ENCODE measurements around the gene KCTD2. TPM values are rescaled to one million over a fixed set of nuclear protein-coding genes. Genes with fewer than 3 reads are reported as not detected.
A peak's percentile ranks its signal among the peaks of the same experiment; 100 is the strongest.

Gene KCTD2
- total and polyA plus RNA-seq, 2 of the 13 experiments (the other 11 are each of a cell fraction or from before 2014, with no cell fraction given), result 28.3 to 32.6 TPM

GRCh38 chr17:75113798-75114551 is 67.0 kb downstream of the KCTD2 start (continued):
- TF ChIP-seq SP4 (CRISPR knock-in tag; IDR thresholded peaks at IDR 0.05) (0 out of 2 replicates have a peak, but pooled peaks have one; percentile 2), ATF5 (CRISPR knock-in tag; IDR thresholded peaks at IDR 0.05; ENCODE audit: low read depth) (0 out of 2 replicates have a peak, but pooled peaks have one; percentile 40), MEIS2 (CRISPR knock-in tag; IDR thresholded peaks at IDR 0.05) (0 out of 2 replicates have a peak, but pooled peaks have one; percentile 50), GTF3A (CRISPR knock-in tag; conservative IDR thresholded peaks at IDR 0.05) (peak; percentile 76; the same call in 1 of the 2 replicates), ZFY (CRISPR knock-in tag; IDR thresholded peaks at IDR 0.05) (peak; percentile 34), SIN3A (IDR thresholded peaks at IDR 0.05; ENCODE audit: borderline replicate concordance, low read depth, low read length) (0 out of 2 replicates have a peak, but pooled peaks have one; percentile 48), TAF1 (CRISPR knock-in tag; IDR thresholded peaks at IDR 0.05) (no peak), FOXP1 (IDR thresholded peaks at IDR 0.05) (no peak), FOXP1 (CRISPR knock-in tag; IDR thresholded peaks at IDR 0.05) (peak; percentile 27; the same call in 1 of the 2 replicates), KMT2B (CRISPR knock-in tag; IDR thresholded peaks at IDR 0.05) (0 out of 2 replicates have a peak, but pooled peaks have one; percentile 40), MAZ (IDR thresholded peaks at IDR 0.05; ENCODE audit: borderline replicate concordance, low read depth, low read length) (no peak), MAZ (CRISPR knock-in tag; IDR thresholded peaks at IDR 0.05; ENCODE audit: low read depth) (peak; percentile 41; the same call in 1 of the 2 replicates), ZNF20 (CRISPR knock-in tag; IDR thresholded peaks at IDR 0.05) (no peak), ZNF746 (CRISPR knock-in tag; IDR thresholded peaks at IDR 0.05) (no peak), ZNF44 (CRISPR knock-in tag; IDR thresholded peaks at IDR 0.05) (no peak), ZNF616 (CRISPR knock-in tag; IDR thresholded peaks at IDR 0.05; ENCODE audit: low read depth) (no peak), PRPF4 (IDR thresholded peaks at IDR 0.05; ENCODE audit: low read depth, low read length, poor library complexity, severe bottlenecking) (no peak), SP140L (CRISPR knock-in tag; IDR thresholded peaks at IDR 0.05; ENCODE audit: borderline replicate concordance) (no peak), NR1H2 (CRISPR knock-in tag; IDR thresholded peaks at IDR 0.05; ENCODE audit: borderline replicate concordance, low read depth) (no peak), ZFP82 (CRISPR knock-in tag; IDR thresholded peaks at IDR 0.05; ENCODE audit: borderline replicate concordance) (no peak), SRY (CRISPR knock-in tag; IDR thresholded peaks at IDR 0.05) (peak; percentile 76; the same call in 1 of the 2 replicates)
- TF ChIP-seq, protein P1, sequence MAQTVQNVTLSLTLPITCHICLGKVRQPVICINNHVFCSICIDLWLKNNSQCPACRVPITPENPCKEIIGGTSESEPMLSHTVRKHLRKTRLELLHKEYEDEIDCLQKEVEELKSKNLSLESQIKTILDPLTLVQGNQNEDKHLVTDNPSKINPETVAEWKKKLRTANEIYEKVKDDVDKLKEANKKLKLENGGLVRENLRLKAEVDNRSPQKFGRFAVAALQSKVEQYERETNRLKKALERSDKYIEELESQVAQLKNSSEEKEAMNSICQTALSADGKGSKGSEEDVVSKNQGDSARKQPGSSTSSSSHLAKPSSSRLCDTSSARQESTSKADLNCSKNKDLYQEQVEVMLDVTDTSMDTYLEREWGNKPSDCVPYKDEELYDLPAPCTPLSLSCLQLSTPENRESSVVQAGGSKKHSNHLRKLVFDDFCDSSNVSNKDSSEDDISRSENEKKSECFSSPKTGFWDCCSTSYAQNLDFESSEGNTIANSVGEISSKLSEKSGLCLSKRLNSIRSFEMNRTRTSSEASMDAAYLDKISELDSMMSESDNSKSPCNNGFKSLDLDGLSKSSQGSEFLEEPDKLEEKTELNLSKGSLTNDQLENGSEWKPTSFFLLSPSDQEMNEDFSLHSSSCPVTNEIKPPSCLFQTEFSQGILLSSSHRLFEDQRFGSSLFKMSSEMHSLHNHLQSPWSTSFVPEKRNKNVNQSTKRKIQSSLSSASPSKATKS (CRISPR knock-in tag; IDR thresholded peaks at IDR 0.05), result no peak
- TF ChIP-seq, protein P2, sequence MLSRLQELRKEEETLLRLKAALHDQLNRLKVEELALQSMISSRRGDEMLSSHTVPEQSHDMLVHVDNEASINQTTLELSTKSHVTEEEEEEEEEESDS (CRISPR knock-in tag; IDR thresholded peaks at IDR 0.05; ENCODE audit: borderline replicate concordance), result no peak
- TF ChIP-seq, protein P3, sequence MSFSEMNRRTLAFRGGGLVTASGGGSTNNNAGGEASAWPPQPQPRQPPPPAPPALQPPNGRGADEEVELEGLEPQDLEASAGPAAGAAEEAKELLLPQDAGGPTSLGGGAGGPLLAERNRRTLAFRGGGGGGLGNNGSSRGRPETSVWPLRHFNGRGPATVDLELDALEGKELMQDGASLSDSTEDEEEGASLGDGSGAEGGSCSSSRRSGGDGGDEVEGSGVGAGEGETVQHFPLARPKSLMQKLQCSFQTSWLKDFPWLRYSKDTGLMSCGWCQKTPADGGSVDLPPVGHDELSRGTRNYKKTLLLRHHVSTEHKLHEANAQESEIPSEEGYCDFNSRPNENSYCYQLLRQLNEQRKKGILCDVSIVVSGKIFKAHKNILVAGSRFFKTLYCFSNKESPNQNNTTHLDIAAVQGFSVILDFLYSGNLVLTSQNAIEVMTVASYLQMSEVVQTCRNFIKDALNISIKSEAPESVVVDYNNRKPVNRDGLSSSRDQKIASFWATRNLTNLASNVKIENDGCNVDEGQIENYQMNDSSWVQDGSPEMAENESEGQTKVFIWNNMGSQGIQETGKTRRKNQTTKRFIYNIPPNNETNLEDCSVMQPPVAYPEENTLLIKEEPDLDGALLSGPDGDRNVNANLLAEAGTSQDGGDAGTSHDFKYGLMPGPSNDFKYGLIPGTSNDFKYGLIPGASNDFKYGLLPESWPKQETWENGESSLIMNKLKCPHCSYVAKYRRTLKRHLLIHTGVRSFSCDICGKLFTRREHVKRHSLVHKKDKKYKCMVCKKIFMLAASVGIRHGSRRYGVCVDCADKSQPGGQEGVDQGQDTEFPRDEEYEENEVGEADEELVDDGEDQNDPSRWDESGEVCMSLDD (CRISPR knock-in tag; IDR thresholded peaks at IDR 0.05; ENCODE audit: borderline replicate concordance), result no peak

Measured in HepG2 (cell line).